ENCODE results near the gene DMRTC2. TPM values are rescaled to one million over a fixed set of nuclear protein-coding genes. Genes with fewer than 3 reads are reported as not detected.
A peak's percentile ranks its signal among the peaks of the same experiment; 100 is the strongest.

DMRTC2 gene
- total RNA-seq, 1 experiment from 2014 or later, result not detected

GRCh38 chr19:41868120-41868988, 23.5 kb downstream of the DMRTC2 start:
- intact Hi-C loops (cut with micrococcal nuclease), result no loop called here
- TF ChIP-seq POLR2A (IDR thresholded peaks at IDR 0.05; ENCODE audit: borderline replicate concordance, extremely low read depth, insufficient read depth, insufficient read length) (no peak), TCF7L2 (IDR thresholded peaks at IDR 0.05; ENCODE audit: borderline replicate concordance, extremely low read depth, insufficient read depth, insufficient read length) (no peak), JUND (IDR thresholded peaks at IDR 0.05) (no peak), CEBPB (IDR thresholded peaks at IDR 0.05; ENCODE audit: low read depth) (no peak), ZFX (IDR thresholded peaks at IDR 0.05) (no peak), ELF1 (IDR thresholded peaks at IDR 0.05; ENCODE audit: borderline replicate concordance, low read depth) (no peak), CTCF (IDR thresholded peaks at IDR 0.05 in 2 of 3, conservative IDR thresholded peaks at IDR 0.05 in 1 of 3; ENCODE audit: borderline replicate concordance in 1 of 3, insufficient read depth in 1 of 3, low read depth in 2 of 3, low read length in 2 of 3) (no peak), EGR1 (IDR thresholded peaks at IDR 0.05; ENCODE audit: low read depth) (no peak), RAD21 (IDR thresholded peaks at IDR 0.05; ENCODE audit: low read depth) (no peak), SRF (IDR thresholded peaks at IDR 0.05; ENCODE audit: low read depth) (no peak), EZH2 (IDR thresholded peaks at IDR 0.05) (no peak), CBX3 (IDR thresholded peaks at IDR 0.05; ENCODE audit: low read depth) (no peak), FOSL1 (IDR thresholded peaks at IDR 0.05; ENCODE audit: low read depth) (no peak), POLR2AphosphoS5 (IDR thresholded peaks at IDR 0.05; ENCODE audit: low read depth, low read length) (no peak), REST (IDR thresholded peaks at IDR 0.05; ENCODE audit: low read depth) (no peak), SP1 (IDR thresholded peaks at IDR 0.05; ENCODE audit: low read depth) (no peak)
- TF ChIP-seq, protein P1, sequence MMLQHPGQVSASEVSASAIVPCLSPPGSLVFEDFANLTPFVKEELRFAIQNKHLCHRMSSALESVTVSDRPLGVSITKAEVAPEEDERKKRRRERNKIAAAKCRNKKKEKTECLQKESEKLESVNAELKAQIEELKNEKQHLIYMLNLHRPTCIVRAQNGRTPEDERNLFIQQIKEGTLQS (IDR thresholded peaks at IDR 0.05), result no peak
- TF ChIP-seq, protein P2, sequence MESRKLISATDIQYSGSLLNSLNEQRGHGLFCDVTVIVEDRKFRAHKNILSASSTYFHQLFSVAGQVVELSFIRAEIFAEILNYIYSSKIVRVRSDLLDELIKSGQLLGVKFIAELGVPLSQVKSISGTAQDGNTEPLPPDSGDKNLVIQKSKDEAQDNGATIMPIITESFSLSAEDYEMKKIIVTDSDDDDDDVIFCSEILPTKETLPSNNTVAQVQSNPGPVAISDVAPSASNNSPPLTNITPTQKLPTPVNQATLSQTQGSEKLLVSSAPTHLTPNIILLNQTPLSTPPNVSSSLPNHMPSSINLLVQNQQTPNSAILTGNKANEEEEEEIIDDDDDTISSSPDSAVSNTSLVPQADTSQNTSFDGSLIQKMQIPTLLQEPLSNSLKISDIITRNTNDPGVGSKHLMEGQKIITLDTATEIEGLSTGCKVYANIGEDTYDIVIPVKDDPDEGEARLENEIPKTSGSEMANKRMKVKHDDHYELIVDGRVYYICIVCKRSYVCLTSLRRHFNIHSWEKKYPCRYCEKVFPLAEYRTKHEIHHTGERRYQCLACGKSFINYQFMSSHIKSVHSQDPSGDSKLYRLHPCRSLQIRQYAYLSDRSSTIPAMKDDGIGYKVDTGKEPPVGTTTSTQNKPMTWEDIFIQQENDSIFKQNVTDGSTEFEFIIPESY (IDR thresholded peaks at IDR 0.05; ENCODE audit: extremely low read depth, insufficient replicate concordance, low read length), result no peak
- DNase-seq (ENCODE audit: low read depth, low spot score), result no peak
- Histone ChIP-seq H3K4me3 (replicated peaks in 1 of 2; ENCODE audit: low read depth in 1 of 2, low read length in 2 of 2) (no peak overlapping the region), H3K4me1 (ENCODE audit: control insufficient read depth in 1 of 2, insufficient read depth in 2 of 2, low read length in 2 of 2) (peaks cover 0 to 55% of the 10 kb centered on the region in 2 experiments; a peak in 2 of 4 replicates), H3K36me3 (ENCODE audit: control insufficient read depth in 1 of 2, insufficient read depth in 2 of 2, low read length in 2 of 2) (peaks cover 57 to 78% of the 10 kb centered on the region in 2 experiments), H3K27ac (ENCODE audit: low read depth, low read length) (peak overlapping the region; percentile 47), H4K20me1 (ENCODE audit: insufficient read depth) (peaks cover 56% of the 10 kb centered on the region; the same call in 1 of the 2 replicates), H3K9me3 (ENCODE audit: control insufficient read depth in 1 of 2, insufficient read depth in 1 of 2, low read depth in 1 of 2, low read length in 2 of 2) (no peaks in the 10 kb centered on the region), H2AFZ (ENCODE audit: low read depth, low read length, poor library complexity, severe bottlenecking) (no peak overlapping the region), H3K79me2 (ENCODE audit: insufficient read depth, low read length) (peaks cover 65% of the 10 kb centered on the region), H3K4me2 (ENCODE audit: low read length) (no peak overlapping the region), H3K9ac (ENCODE audit: low read length) (0 out of 2 replicates have a peak overlapping the region, but pooled peaks have one; percentile 12), H3K27me3 (ENCODE audit: insufficient read depth, low read length) (no peaks in the 10 kb centered on the region), H3K9me2 (ENCODE audit: insufficient read depth) (no peaks in the 10 kb centered on the region)
- ChIA-PET RAD21 (ENCODE audit: low non-redundant PET in 1 of 2, low total read pairs in 2 of 2, uncharacterized antibody in 2 of 2, unreplicated experiment in 2 of 2) (no interaction called here), CTCF (no interaction called here), POLR2A (interaction anchor here (0.9 kb wide), 1 partner anchor 8 kb away, joined by 5 read pairs; the partner anchor contains the start of gene RPS19)
- ATAC-seq, result no peak
- no TSS peak for BruUV-seq (replicated peaks)

Data from HCT116 (cell line).